ENCODE results near the gene GRID1.

GRID1 gene

GRCh38 chr10:86200867-86201266 is 165.7 kb downstream of the GRID1 start:
- no peak overlapping the region for H3K9ac ChIP-seq (ENCODE audit: insufficient read length, low read depth)
- TF ChIP-seq ZNF274 (IDR thresholded peaks at IDR 0.05; ENCODE audit: low read depth, low read length), result no peak
- no peak for TF ChIP-seq YY1 (IDR thresholded peaks at IDR 0.05; ENCODE audit: insufficient read depth, insufficient read length)
- TF ChIP-seq SUZ12 (IDR thresholded peaks at IDR 0.05; ENCODE audit: extremely low read depth, insufficient read depth, insufficient read length), result no peak
- no peaks in the 10 kb centered on the region for H3K9me3 ChIP-seq (ENCODE audit: insufficient read depth, low read length)
- H3K36me3 ChIP-seq (ENCODE audit: insufficient read depth, insufficient read length, low read length), result no peaks in the 10 kb centered on the region
- no peaks in the 10 kb centered on the region for H3K27me3 ChIP-seq (ENCODE audit: insufficient read depth, insufficient read length)
- no peak overlapping the region for H3K4me3 ChIP-seq (ENCODE audit: insufficient read length, low read depth)
- no peak for DNase-seq (ENCODE audit: low read depth, low spot score)
- H3K4me1 ChIP-seq (ENCODE audit: insufficient read depth, insufficient read length), result no peaks in the 10 kb centered on the region

GRCh38 chr10:86200269-86200668 is 166.3 kb downstream of the GRID1 start:
- TF ChIP-seq YY1 (IDR thresholded peaks at IDR 0.05; ENCODE audit: insufficient read depth, insufficient read length), result no peak
- no peak for TF ChIP-seq SUZ12 (IDR thresholded peaks at IDR 0.05; ENCODE audit: extremely low read depth, insufficient read depth, insufficient read length)
- no peak for TF ChIP-seq ZNF274 (IDR thresholded peaks at IDR 0.05; ENCODE audit: low read depth, low read length)
- Histone ChIP-seq H3K9ac (ENCODE audit: insufficient read length, low read depth) (no peak overlapping the region), H3K4me1 (ENCODE audit: insufficient read depth, insufficient read length) (no peaks in the 10 kb centered on the region), H3K4me3 (ENCODE audit: insufficient read length, low read depth) (no peak overlapping the region), H3K36me3 (ENCODE audit: insufficient read depth, insufficient read length, low read length) (no peaks in the 10 kb centered on the region), H3K9me3 (ENCODE audit: insufficient read depth, low read length) (no peaks in the 10 kb centered on the region), H3K27me3 (ENCODE audit: insufficient read depth, insufficient read length) (no peaks in the 10 kb centered on the region)
- no peak for DNase-seq (ENCODE audit: low read depth, low spot score)

- DNase-seq (ENCODE audit: low read depth, low spot score), result no peak
- H3K4me3 ChIP-seq (ENCODE audit: insufficient read length, low read depth), result no peak overlapping the region
- no peaks in the 10 kb centered on the region for H3K36me3 ChIP-seq (ENCODE audit: insufficient read depth, insufficient read length, low read length)
- no peaks in the 10 kb centered on the region for H3K27me3 ChIP-seq (ENCODE audit: insufficient read depth, insufficient read length)
- H3K9ac ChIP-seq (ENCODE audit: insufficient read length, low read depth), result no peak overlapping the region
- TF ChIP-seq SUZ12 (IDR thresholded peaks at IDR 0.05; ENCODE audit: extremely low read depth, insufficient read depth, insufficient read length), result no peak
- TF ChIP-seq YY1 (IDR thresholded peaks at IDR 0.05; ENCODE audit: insufficient read depth, insufficient read length), result no peak
- TF ChIP-seq ZNF274 (IDR thresholded peaks at IDR 0.05; ENCODE audit: low read depth, low read length), result no peak
- H3K4me1 ChIP-seq (ENCODE audit: insufficient read depth, insufficient read length), result no peaks in the 10 kb centered on the region
- no peaks in the 10 kb centered on the region for H3K9me3 ChIP-seq (ENCODE audit: insufficient read depth, low read length)
Measured at GRCh38 chr10:86199041-86199440, 167.6 kb downstream of the GRID1 start.

- Histone ChIP-seq H3K9ac (ENCODE audit: insufficient read length, low read depth) (no peak overlapping the region), H3K27me3 (ENCODE audit: insufficient read depth, insufficient read length) (no peaks in the 10 kb centered on the region), H3K9me3 (ENCODE audit: insufficient read depth, low read length) (no peaks in the 10 kb centered on the region), H3K4me1 (ENCODE audit: insufficient read depth, insufficient read length) (no peaks in the 10 kb centered on the region), H3K4me3 (ENCODE audit: insufficient read length, low read depth) (no peak overlapping the region), H3K36me3 (ENCODE audit: insufficient read depth, insufficient read length, low read length) (no peaks in the 10 kb centered on the region)
- DNase-seq (ENCODE audit: low read depth, low spot score), result no peak
- TF ChIP-seq SUZ12 (IDR thresholded peaks at IDR 0.05; ENCODE audit: extremely low read depth, insufficient read depth, insufficient read length) (no peak), YY1 (IDR thresholded peaks at IDR 0.05; ENCODE audit: insufficient read depth, insufficient read length) (no peak), ZNF274 (IDR thresholded peaks at IDR 0.05; ENCODE audit: low read depth, low read length) (no peak)
Measured at GRCh38 chr10:86198271-86198670, 168.3 kb downstream of the GRID1 start.

- no peaks in the 10 kb centered on the region for H3K9me3 ChIP-seq (ENCODE audit: insufficient read depth, low read length)
- no peak for DNase-seq (ENCODE audit: low read depth, low spot score)
- H3K27me3 ChIP-seq (ENCODE audit: insufficient read depth, insufficient read length), result no peaks in the 10 kb centered on the region
- no peaks in the 10 kb centered on the region for H3K36me3 ChIP-seq (ENCODE audit: insufficient read depth, insufficient read length, low read length)
- no peak for TF ChIP-seq SUZ12 (IDR thresholded peaks at IDR 0.05; ENCODE audit: extremely low read depth, insufficient read depth, insufficient read length)
- TF ChIP-seq YY1 (IDR thresholded peaks at IDR 0.05; ENCODE audit: insufficient read depth, insufficient read length), result no peak
- TF ChIP-seq ZNF274 (IDR thresholded peaks at IDR 0.05; ENCODE audit: low read depth, low read length), result no peak
- no peak overlapping the region for H3K4me3 ChIP-seq (ENCODE audit: insufficient read length, low read depth)
- H3K4me1 ChIP-seq (ENCODE audit: insufficient read depth, insufficient read length), result no peaks in the 10 kb centered on the region
- H3K9ac ChIP-seq (ENCODE audit: insufficient read length, low read depth), result no peak overlapping the region
Measured at GRCh38 chr10:86197166-86197790, 169.3 kb downstream of the GRID1 start.

GRCh38 chr10:86195521-86196157 is 171.0 kb downstream of the GRID1 start:
- H3K36me3 ChIP-seq (ENCODE audit: insufficient read depth, insufficient read length, low read length), result no peaks in the 10 kb centered on the region
- TF ChIP-seq ZNF274 (IDR thresholded peaks at IDR 0.05; ENCODE audit: low read depth, low read length), result no peak
- TF ChIP-seq YY1 (IDR thresholded peaks at IDR 0.05; ENCODE audit: insufficient read depth, insufficient read length), result no peak
- no peak for TF ChIP-seq SUZ12 (IDR thresholded peaks at IDR 0.05; ENCODE audit: extremely low read depth, insufficient read depth, insufficient read length)
- no peaks in the 10 kb centered on the region for H3K9me3 ChIP-seq (ENCODE audit: insufficient read depth, low read length)
- no peak for DNase-seq (ENCODE audit: low read depth, low spot score)
- H3K4me3 ChIP-seq (ENCODE audit: insufficient read length, low read depth), result no peak overlapping the region
- no peaks in the 10 kb centered on the region for H3K4me1 ChIP-seq (ENCODE audit: insufficient read depth, insufficient read length)
- no peak overlapping the region for H3K9ac ChIP-seq (ENCODE audit: insufficient read length, low read depth)
- H3K27me3 ChIP-seq (ENCODE audit: insufficient read depth, insufficient read length), result no peaks in the 10 kb centered on the region

- Histone ChIP-seq H3K36me3 (ENCODE audit: insufficient read depth, insufficient read length, low read length) (no peaks in the 10 kb centered on the region), H3K27me3 (ENCODE audit: insufficient read depth, insufficient read length) (no peaks in the 10 kb centered on the region), H3K4me1 (ENCODE audit: insufficient read depth, insufficient read length) (no peaks in the 10 kb centered on the region), H3K9me3 (ENCODE audit: insufficient read depth, low read length) (no peaks in the 10 kb centered on the region), H3K9ac (ENCODE audit: insufficient read length, low read depth) (no peak overlapping the region), H3K4me3 (ENCODE audit: insufficient read length, low read depth) (no peak overlapping the region)
- no peak for TF ChIP-seq YY1 (IDR thresholded peaks at IDR 0.05; ENCODE audit: insufficient read depth, insufficient read length)
- no peak for TF ChIP-seq ZNF274 (IDR thresholded peaks at IDR 0.05; ENCODE audit: low read depth, low read length)
- no peak for TF ChIP-seq SUZ12 (IDR thresholded peaks at IDR 0.05; ENCODE audit: extremely low read depth, insufficient read depth, insufficient read length)
- DNase-seq (ENCODE audit: low read depth, low spot score), result no peak
Measured at GRCh38 chr10:86194684-86195083, 171.9 kb downstream of the GRID1 start.
